NCI-H1417 treated with DMSO at 0.1 percent for 48 hours (cell line): ENCODE data around the gene GTF2H1.
"Not testable (repeated sequence)": the region's sequence is repeated elsewhere in the genome, so short reads cannot be mapped to it uniquely, and the experiment has no call there.

ENCODE experiments used
- DNase-seq: peaks from one replicate; lab custom pipeline; 2025; lab: John Stamatoyannopoulos, UW

Gene GTF2H1

GRCh38 chr11:18375941-18376340 lies 53.6 kb downstream of the GTF2H1 start:
- no peak for DNase-seq

- DNase-seq, result no peak
Observed at GRCh38 chr11:18379201-18379600, 56.8 kb downstream of the GTF2H1 start.

- DNase-seq, result no peak
Observed at GRCh38 chr11:18383388-18384156, 61.2 kb downstream of the GTF2H1 start.

- no peak for DNase-seq
Observed at GRCh38 chr11:18384157-18384641, 61.8 kb downstream of the GTF2H1 start.

GRCh38 chr11:18390088-18390487 lies 67.7 kb downstream of the GTF2H1 start:
- no peak for DNase-seq

GRCh38 chr11:18392434-18393321 lies 70.3 kb downstream of the GTF2H1 start:
- DNase-seq, result no peak

- no peak for DNase-seq
Observed at GRCh38 chr11:18393581-18394274, 71.4 kb downstream of the GTF2H1 start.

GRCh38 chr11:18394275-18394927 lies 72.0 kb downstream of the GTF2H1 start, which contains the start of gene LDHA:
LDHA (plus strand) TSS chr11:18394563; CDS start chr11:18396843, 2,280 bp downstream.
- DNase-seq, result peak; percentile 61

GRCh38 chr11:18394928-18395734 lies 72.8 kb downstream of the GTF2H1 start:
- no peak for DNase-seq

- DNase-seq, result peak; percentile 92
Observed at GRCh38 chr11:18395735-18396504, 73.6 kb downstream of the GTF2H1 start.

GRCh38 chr11:18397921-18398320 lies 75.6 kb downstream of the GTF2H1 start:
- no peak for DNase-seq

GRCh38 chr11:18401077-18401476 lies 78.7 kb downstream of the GTF2H1 start:
- DNase-seq, result not testable (repeated sequence)

GRCh38 chr11:18404062-18404461 lies 81.7 kb downstream of the GTF2H1 start:
- no peak for DNase-seq

- DNase-seq, result not testable (repeated sequence)
Observed at GRCh38 chr11:18407400-18407799, 85.0 kb downstream of the GTF2H1 start.

- no peak for DNase-seq
Observed at GRCh38 chr11:18408558-18409291, 86.4 kb downstream of the GTF2H1 start.

- DNase-seq, result no peak
Observed at GRCh38 chr11:18416459-18416858, 94.1 kb downstream of the GTF2H1 start.
